ENCODE measurements around the gene PACC1. TPM values are rescaled to one million over a fixed set of nuclear protein-coding genes. Genes with fewer than 3 reads are reported as not detected.

PACC1 gene
- total RNA-seq, 1 experiment from 2014 or later = 27.7 TPM

- Histone ChIP-seq H3K4me1 (replicated peaks; ENCODE audit: insufficient read depth) (no peaks in the 10 kb centered on the region), H3K27ac (no peak overlapping the region), H3F3A (ENCODE audit: insufficient read depth, low read depth) (peaks cover under 1% of the 10 kb centered on the region; the same call in 1 of the 2 replicates), H3K4me2 (no peak overlapping the region), H2AFZ (no peak overlapping the region), H3K9me3 (ENCODE audit: insufficient read depth, low read depth) (no peaks in the 10 kb centered on the region), H3K36me3 (ENCODE audit: low read depth) (no peaks in the 10 kb centered on the region), H3K4me3 (no peak overlapping the region), H4K20me1 (ENCODE audit: insufficient read depth) (no peaks in the 10 kb centered on the region), H3K79me2 (ENCODE audit: low read depth) (peaks cover 7% of the 10 kb centered on the region; the same call in 1 of the 2 replicates), H3K9me2 (ENCODE audit: insufficient read depth) (no peaks in the 10 kb centered on the region), H3K27me3 (ENCODE audit: insufficient read depth, low read depth) (no peaks in the 10 kb centered on the region)
- DNase-seq = no peak
- BruUV-seq (replicated peaks) = no TSS peak
- ChIA-PET POLR2A (ENCODE audit: unreplicated experiment) (no interaction called here), CTCF (no interaction called here)
- intact Hi-C loops (cut with micrococcal nuclease; ENCODE audit: unreplicated experiment) = no loop called here
- TF ChIP-seq EZH2 (IDR thresholded peaks at IDR 0.05; ENCODE audit: low read depth) (no peak), CTCF (conservative IDR thresholded peaks at IDR 0.05) (no peak)
These were observed 96.8 kb downstream of the PACC1 start for GRCh38 chr1:212317916-212318315.

GRCh38 chr1:212315907-212316306 lies 98.8 kb downstream of the PACC1 start:
- no peaks in the 10 kb centered on the region for H3K36me3 ChIP-seq (ENCODE audit: low read depth)
- no peak overlapping the region for H3K4me2 ChIP-seq
- H2AFZ ChIP-seq = no peak overlapping the region
- H3F3A ChIP-seq (ENCODE audit: insufficient read depth, low read depth) = no peaks in the 10 kb centered on the region
- no TSS peak for BruUV-seq (replicated peaks)
- H3K4me3 ChIP-seq = no peak overlapping the region
- ChIA-PET POLR2A (ENCODE audit: unreplicated experiment) (no interaction called here), CTCF (interaction anchor here (0.6 to 1.0 kb wide), 4 partner anchors 156 to 635 kb away, joined by 3 to 11 read pairs (median 6); no protein-coding TSS in a partner anchor)
- H3K27ac ChIP-seq = no peak overlapping the region
- no peaks in the 10 kb centered on the region for H3K9me2 ChIP-seq (ENCODE audit: insufficient read depth)
- peaks cover 7% of the 10 kb centered on the region; the same call in 1 of the 2 replicates for H3K79me2 ChIP-seq (ENCODE audit: low read depth)
- no peaks in the 10 kb centered on the region for H4K20me1 ChIP-seq (ENCODE audit: insufficient read depth)
- DNase-seq = peak in 1 of 2 experiments; percentile 17
- intact Hi-C loops (cut with micrococcal nuclease; ENCODE audit: unreplicated experiment) = no loop called here
- H3K27me3 ChIP-seq (ENCODE audit: insufficient read depth, low read depth) = no peaks in the 10 kb centered on the region
- H3K9me3 ChIP-seq (ENCODE audit: insufficient read depth, low read depth) = no peaks in the 10 kb centered on the region
- TF ChIP-seq CTCF (conservative IDR thresholded peaks at IDR 0.05) (peak; percentile 49), EZH2 (IDR thresholded peaks at IDR 0.05; ENCODE audit: low read depth) (no peak)
- H3K4me1 ChIP-seq (replicated peaks; ENCODE audit: insufficient read depth) = no peaks in the 10 kb centered on the region

- no peaks in the 10 kb centered on the region for H4K20me1 ChIP-seq (ENCODE audit: insufficient read depth)
- intact Hi-C loops (cut with micrococcal nuclease; ENCODE audit: unreplicated experiment) = no loop called here
- H3K27ac ChIP-seq = no peak overlapping the region
- H3K79me2 ChIP-seq (ENCODE audit: low read depth) = peaks cover 7% of the 10 kb centered on the region; the same call in 1 of the 2 replicates
- no peaks in the 10 kb centered on the region for H3F3A ChIP-seq (ENCODE audit: insufficient read depth, low read depth)
- H3K36me3 ChIP-seq (ENCODE audit: low read depth) = no peaks in the 10 kb centered on the region
- no peak overlapping the region for H3K4me3 ChIP-seq
- no peaks in the 10 kb centered on the region for H3K4me1 ChIP-seq (replicated peaks; ENCODE audit: insufficient read depth)
- TF ChIP-seq EZH2 (IDR thresholded peaks at IDR 0.05; ENCODE audit: low read depth) (no peak), CTCF (conservative IDR thresholded peaks at IDR 0.05) (no peak)
- CTCF ChIA-PET = no interaction called here
- H3K9me2 ChIP-seq (ENCODE audit: insufficient read depth) = no peaks in the 10 kb centered on the region
- H3K9me3 ChIP-seq (ENCODE audit: insufficient read depth, low read depth) = no peaks in the 10 kb centered on the region
- no peak for DNase-seq
- H2AFZ ChIP-seq = no peak overlapping the region
- BruUV-seq (replicated peaks) = no TSS peak
- no peak overlapping the region for H3K4me2 ChIP-seq
- POLR2A ChIA-PET (ENCODE audit: unreplicated experiment) = interaction anchor here (0.6 kb wide), 1 partner anchor 37 kb away, joined by 7 read pairs; no protein-coding TSS in a partner anchor
- no peaks in the 10 kb centered on the region for H3K27me3 ChIP-seq (ENCODE audit: insufficient read depth, low read depth)
These were observed 99.5 kb downstream of the PACC1 start for GRCh38 chr1:212315184-212315583.

Other genes starting within 250 kb of the PACC1 start
- 22.8 and 26.7 TPM in 2 replicates for gene PPP2R5A, start 129.5 kb downstream of the PACC1 start, total RNA-seq (2021)
- gene NENF, start 18.0 kb upstream of the PACC1 start, total RNA-seq (2021) = 71.8 and 85.9 TPM in 2 replicates
- gene ATF3, start 193.9 kb upstream of the PACC1 start, total RNA-seq (2021) = 10.2 and 10.8 TPM in 2 replicates